Naive B cell (primary cell): ENCODE data around the gene CENPF. TPM values are rescaled to one million over a fixed set of nuclear protein-coding genes. Genes with fewer than 3 reads are reported as not detected.
A peak's percentile ranks its signal among the peaks of the same experiment; 100 is the strongest.
"Not testable (repeated sequence)": the region's sequence is repeated elsewhere in the genome, so short reads cannot be mapped to it uniquely, and the experiment has no call there.

Source experiments
- ATAC-seq, 2 donors: fragments of 150-1000 bp; cut with Tn5 transposase; 2 replicates each; pipeline ENCODE4 v1.10.0; 2021; ENCODE audit warnings: low read depth in 2 of 2, mild to moderate bottlenecking in 2 of 2, moderate library complexity in 2 of 2
- DNase-seq: peaks from one replicate; pipeline ENCODE4 v3.0.0; 2022
- H3K27ac Mint-ChIP-seq, 6 donors: one replicate each; pipeline ENCODE4 v1.8.0; 2020 to 2022; ENCODE audit warnings: mild to moderate bottlenecking in 6 of 6, mixed read lengths in 6 of 6, moderate library complexity in 5 of 6, inconsistent platforms in 2 of 6
- H3K27me3 Mint-ChIP-seq, 3 donors: one replicate each; pipeline ENCODE4 v1.8.0; 2021 to 2022; ENCODE audit warnings: mixed read lengths in 3 of 3, mild to moderate bottlenecking in 1 of 3
- H3K36me3 Mint-ChIP-seq, 2 donors: one replicate each; pipeline ENCODE4 v1.8.0; 2020 to 2022; ENCODE audit warnings: mixed read lengths in 2 of 2, inconsistent platforms in 1 of 2, mild to moderate bottlenecking in 1 of 2
- H3K4me1 Mint-ChIP-seq, 3 donors: one replicate each; pipeline ENCODE4 v1.8.0; 2020 to 2022; ENCODE audit warnings: mixed read lengths in 3 of 3, inconsistent platforms in 1 of 3, mild to moderate bottlenecking in 1 of 3, moderate library complexity in 1 of 3
- H3K4me3 Mint-ChIP-seq, 8 donors: one replicate each; pipeline ENCODE4 v1.8.0; 2020 to 2022; ENCODE audit warnings: mild to moderate bottlenecking in 8 of 8, mixed read lengths in 8 of 8, moderate library complexity in 8 of 8, inconsistent platforms in 2 of 8
- H3K9me3 Mint-ChIP-seq, 7 donors: one replicate each; pipeline ENCODE4 v1.8.0; 2020 to 2022; ENCODE audit warnings: mixed read lengths in 7 of 7, mild to moderate bottlenecking in 5 of 7, inconsistent platforms in 2 of 7, moderate library complexity in 1 of 7
- polyA plus RNA-seq, 6 donors: library from polyadenylated mRNA; unstranded; fragments of 300-500 nt; fragmentation: Illumina TruSeq; gene quantifications; one replicate each; pipeline ENCODE4 v1.2.3, GENCODE V29; 2021; ENCODE audit warnings: low read depth in 6 of 6

The CENPF gene
- polyA plus RNA-seq, 6 donors from 2014 or later = 0.18 to 0.64 (median 0.38) TPM; not detected in 2

DNA sequence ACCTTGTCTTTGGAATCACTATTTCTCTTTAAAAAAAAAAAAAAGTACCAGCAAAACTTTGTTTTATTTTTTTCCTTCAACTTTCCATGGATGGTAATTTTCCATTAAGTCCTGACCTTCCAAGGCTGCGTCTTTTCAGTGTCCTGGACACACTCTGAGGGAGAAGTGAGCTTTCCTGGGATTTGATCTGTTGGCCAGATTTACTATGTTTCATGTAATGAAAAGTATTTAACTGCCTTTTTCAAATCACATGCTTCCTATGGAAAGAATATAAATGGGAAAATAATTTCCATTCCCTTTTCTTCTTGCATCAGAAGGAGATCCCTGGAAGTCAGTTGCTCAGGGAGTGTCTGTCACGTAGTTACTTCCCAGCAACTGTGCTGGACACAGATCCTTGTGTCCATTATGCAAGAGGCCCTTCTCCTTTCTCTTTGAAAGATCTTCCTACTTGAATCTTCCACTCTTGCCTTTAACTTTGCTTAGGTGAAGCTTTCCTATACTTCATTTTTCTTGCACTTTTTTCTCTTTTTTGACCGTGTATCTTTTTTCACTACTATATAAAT lies 59.3 kb downstream of the CENPF start:
- Mint-ChIP-seq H3K9me3 (no peaks in the 10 kb centered on the region), H3K4me1 (no peaks in the 10 kb centered on the region), H3K36me3 (no peaks in the 10 kb centered on the region), H3K4me3 (no peak overlapping the region), H3K27ac (no peak overlapping the region), H3K27me3 (no peaks in the 10 kb centered on the region)
- DNase-seq = no peak
- ATAC-seq = no peak

DNA sequence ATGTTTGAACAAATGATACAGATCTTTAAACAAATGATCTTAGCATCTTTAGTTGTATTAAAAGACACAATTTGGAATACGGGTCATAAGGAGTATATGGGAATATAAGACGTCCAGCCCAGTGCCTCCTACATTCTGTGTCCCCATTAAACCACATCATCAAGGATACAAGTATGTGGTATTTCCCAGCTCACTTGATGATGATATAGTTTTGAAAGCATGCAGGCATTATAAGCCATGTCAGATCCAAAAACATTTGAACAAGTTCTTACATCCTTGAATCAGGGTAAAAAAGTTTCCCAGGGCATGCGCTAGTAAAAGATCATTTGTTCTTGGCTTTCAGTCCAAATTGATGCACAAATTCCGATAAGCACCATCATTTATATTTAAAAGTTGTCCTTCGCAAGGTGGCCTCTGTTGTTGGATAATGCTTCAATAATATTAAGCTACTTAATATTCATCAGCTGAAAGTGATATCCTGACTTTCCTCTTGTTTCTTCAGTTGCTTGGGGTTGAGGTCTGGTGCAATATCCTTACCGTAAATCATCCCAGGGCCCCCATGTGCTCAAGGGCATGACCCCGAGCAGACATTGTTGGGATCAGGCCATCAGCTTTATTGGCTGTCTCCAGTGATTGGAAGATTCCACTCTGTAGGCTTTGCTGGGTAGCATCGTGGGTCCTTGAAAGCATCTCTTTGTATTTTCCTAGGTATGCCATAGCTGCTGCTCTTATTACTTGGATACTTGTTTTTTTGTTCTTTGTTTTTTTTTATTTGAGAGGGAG lies 61.8 kb downstream of the CENPF start:
- Mint-ChIP-seq H3K4me1 (no peaks in the 10 kb centered on the region), H3K27me3 (no peaks in the 10 kb centered on the region), H3K9me3 (no peaks in the 10 kb centered on the region), H3K27ac (no peak overlapping the region), H3K4me3 (no peak overlapping the region), H3K36me3 (no peaks in the 10 kb centered on the region)
- ATAC-seq = no peak
- DNase-seq = no peak

- Mint-ChIP-seq H3K36me3 (no peaks in the 10 kb centered on the region), H3K27ac (peak overlapping the region in 1 of 6 donors; percentile 49), H3K4me3 (no peak overlapping the region), H3K27me3 (no peaks in the 10 kb centered on the region), H3K9me3 (no peaks in the 10 kb centered on the region), H3K4me1 (no peaks in the 10 kb centered on the region)
- ATAC-seq = no peak
- no peak for DNase-seq
These were observed 62.7 kb downstream of the CENPF start for GRCh38 chr1:214665606-214666110.

DNA sequence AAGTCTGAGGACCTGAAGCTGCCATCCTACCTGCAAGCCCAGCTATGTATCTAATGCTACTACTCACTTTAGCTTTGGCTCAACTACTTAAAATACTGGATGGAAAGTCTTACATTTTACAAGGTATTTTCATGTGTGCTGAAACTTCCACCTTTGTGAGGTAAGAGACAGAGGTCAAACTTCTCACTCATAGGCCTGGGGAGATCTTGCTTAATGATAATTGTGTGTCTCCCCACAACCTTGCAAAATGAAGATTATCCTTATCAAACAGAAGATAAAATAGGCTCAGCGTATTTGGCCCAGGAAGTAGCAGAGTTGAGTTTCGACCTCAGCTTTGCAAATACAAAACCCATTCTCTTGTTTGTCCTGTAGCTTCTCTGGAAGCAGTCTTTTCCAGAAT lies 63.7 kb downstream of the CENPF start:
- Mint-ChIP-seq H3K36me3 (no peaks in the 10 kb centered on the region), H3K27me3 (no peaks in the 10 kb centered on the region), H3K9me3 (no peaks in the 10 kb centered on the region), H3K4me1 (no peaks in the 10 kb centered on the region), H3K27ac (no peak overlapping the region), H3K4me3 (no peak overlapping the region)
- no peak for ATAC-seq
- no peak for DNase-seq

DNA sequence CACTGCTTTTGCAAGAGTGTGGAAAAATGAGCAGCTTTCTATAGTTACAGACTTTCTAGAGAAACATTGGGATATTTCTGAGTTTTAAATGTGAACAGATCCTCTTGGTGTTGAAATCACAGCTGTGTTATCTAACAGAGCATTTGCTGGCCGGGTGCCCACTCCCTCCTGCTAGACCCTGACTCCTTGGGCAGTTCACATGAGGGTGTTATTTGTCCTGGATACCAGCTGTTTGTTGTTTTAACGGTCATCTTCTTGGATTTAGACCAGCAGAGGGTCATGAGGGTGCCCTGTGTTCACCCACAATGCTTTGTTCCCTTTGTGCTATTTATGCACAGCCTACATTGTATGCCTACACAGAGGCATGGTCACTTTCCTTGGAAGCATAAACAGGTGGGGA lies 67.1 kb downstream of the CENPF start:
- peak overlapping the region in 1 of 8 donors; percentile 18 for H3K4me3 Mint-ChIP-seq
- no peaks in the 10 kb centered on the region for H3K4me1 Mint-ChIP-seq
- H3K36me3 Mint-ChIP-seq = no peaks in the 10 kb centered on the region
- H3K27ac Mint-ChIP-seq = no peak overlapping the region
- no peaks in the 10 kb centered on the region for H3K27me3 Mint-ChIP-seq
- ATAC-seq = no peak
- no peak for DNase-seq
- peaks cover 0 to 9% (median 3%) of the 10 kb centered on the region in 7 donors for H3K9me3 Mint-ChIP-seq

- not testable (repeated sequence) for H3K27me3 Mint-ChIP-seq, H3K4me3 Mint-ChIP-seq, H3K4me1 Mint-ChIP-seq, ATAC-seq, H3K9me3 Mint-ChIP-seq, H3K36me3 Mint-ChIP-seq, H3K27ac Mint-ChIP-seq, DNase-seq
These were observed 70.0 kb downstream of the CENPF start for GRCh38 chr1:214673029-214673428.

- DNase-seq (no peak), ATAC-seq (no peak)
- Mint-ChIP-seq H3K9me3 (peaks cover 0 to 9% (median 3%) of the 10 kb centered on the region in 7 donors), H3K27ac (no peak overlapping the region), H3K4me3 (no peak overlapping the region), H3K4me1 (no peaks in the 10 kb centered on the region), H3K36me3 (no peaks in the 10 kb centered on the region), H3K27me3 (no peaks in the 10 kb centered on the region)
These were observed 70.6 kb downstream of the CENPF start for GRCh38 chr1:214673576-214673975.

DNA sequence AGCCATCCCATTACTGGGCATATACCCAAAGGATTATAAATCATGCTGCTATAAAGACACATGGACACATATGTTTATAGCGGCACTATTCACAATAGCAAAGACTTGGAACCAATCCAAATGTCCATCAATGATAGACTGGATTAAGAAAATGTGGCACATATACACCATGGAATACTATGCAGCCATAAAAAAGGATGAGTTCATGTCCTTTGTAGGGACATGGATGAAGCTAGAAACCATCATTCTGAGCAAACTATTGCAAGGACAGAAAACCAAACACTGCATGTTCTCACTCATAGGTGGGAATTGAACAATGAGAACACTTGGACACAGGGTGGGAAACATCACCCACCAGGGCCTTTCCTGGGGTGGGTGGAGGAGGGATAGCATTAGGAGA lies 72.5 kb downstream of the CENPF start:
- not testable (repeated sequence) for H3K4me3 Mint-ChIP-seq, H3K4me1 Mint-ChIP-seq, H3K36me3 Mint-ChIP-seq, H3K9me3 Mint-ChIP-seq, ATAC-seq, H3K27ac Mint-ChIP-seq, H3K27me3 Mint-ChIP-seq, DNase-seq

DNA sequence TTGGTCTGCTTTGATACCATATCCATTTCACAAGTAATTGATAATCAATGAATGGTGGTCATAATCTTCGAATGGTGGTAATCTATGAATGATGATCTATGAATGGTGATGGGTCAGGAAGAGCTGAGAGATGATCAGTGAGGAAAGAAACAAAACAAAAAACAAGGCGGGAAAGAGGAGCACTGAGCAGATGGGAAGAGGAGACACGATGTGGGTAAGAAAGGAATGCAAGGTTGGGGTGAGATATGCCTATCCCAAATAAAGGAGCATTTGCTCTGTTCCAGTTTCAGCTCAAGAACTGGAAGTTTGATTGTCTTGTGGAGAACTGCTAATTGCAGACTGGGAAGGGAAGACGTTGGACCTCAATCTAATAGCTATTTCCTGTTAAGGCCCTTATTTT lies 73.8 kb downstream of the CENPF start:
- no peak for ATAC-seq
- no peak overlapping the region for H3K4me3 Mint-ChIP-seq
- peaks cover 0 to 8% (median 4%) of the 10 kb centered on the region in 3 donors for H3K27me3 Mint-ChIP-seq
- no peaks in the 10 kb centered on the region for H3K36me3 Mint-ChIP-seq
- H3K27ac Mint-ChIP-seq = no peak overlapping the region
- no peaks in the 10 kb centered on the region for H3K4me1 Mint-ChIP-seq
- no peak for DNase-seq
- peaks cover 0 to 9% (median 3%) of the 10 kb centered on the region in 7 donors for H3K9me3 Mint-ChIP-seq

DNA sequence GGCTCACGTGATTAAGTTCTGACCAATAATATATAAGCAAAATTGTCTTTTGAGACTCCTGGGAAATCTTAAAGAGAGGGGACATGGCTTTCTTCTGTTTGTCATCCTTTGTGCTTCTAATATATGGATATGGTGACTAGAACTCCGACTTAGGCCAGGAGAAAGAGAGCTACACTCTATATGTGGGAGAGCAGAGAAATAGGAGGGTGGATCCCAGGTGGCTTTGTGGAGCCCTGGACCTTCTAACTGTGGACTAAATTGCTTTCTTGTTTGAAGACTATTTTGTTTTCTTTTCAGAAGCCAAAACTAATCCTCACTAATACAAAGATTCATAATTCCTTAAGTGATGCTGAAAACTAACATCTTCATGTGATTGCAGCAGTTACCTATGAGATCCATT lies 75.0 kb downstream of the CENPF start:
- no peaks in the 10 kb centered on the region for H3K36me3 Mint-ChIP-seq
- no peaks in the 10 kb centered on the region for H3K4me1 Mint-ChIP-seq
- no peak for ATAC-seq
- no peak overlapping the region for H3K27ac Mint-ChIP-seq
- peaks cover 0 to 9% (median 3%) of the 10 kb centered on the region in 7 donors for H3K9me3 Mint-ChIP-seq
- no peak for DNase-seq
- no peak overlapping the region for H3K4me3 Mint-ChIP-seq
- H3K27me3 Mint-ChIP-seq = peaks cover 0 to 8% (median 4%) of the 10 kb centered on the region in 3 donors

DNA sequence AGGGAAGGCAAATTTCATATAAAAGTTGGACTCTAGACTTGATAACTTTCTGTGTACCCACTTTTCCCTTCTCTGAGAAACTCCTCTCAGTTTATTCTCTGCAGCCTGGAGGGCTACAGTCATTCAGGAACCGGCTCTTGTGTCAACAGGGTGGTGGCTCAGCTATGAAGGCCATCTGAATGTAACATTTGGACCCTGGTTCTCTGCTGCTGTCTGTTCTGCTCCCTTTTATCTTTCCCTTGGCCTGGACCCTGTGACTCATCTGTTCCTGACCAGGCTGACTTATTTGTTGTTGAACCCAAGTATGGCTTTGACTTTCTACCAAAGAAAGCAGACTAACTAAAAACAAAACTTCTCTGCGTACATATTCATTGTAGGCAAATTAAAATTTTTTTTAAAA lies 75.4 kb downstream of the CENPF start:
- H3K27me3 Mint-ChIP-seq = peaks cover 0 to 8% (median 4%) of the 10 kb centered on the region in 3 donors
- no peak for ATAC-seq
- H3K4me3 Mint-ChIP-seq = no peak overlapping the region
- H3K27ac Mint-ChIP-seq = no peak overlapping the region
- H3K4me1 Mint-ChIP-seq = no peaks in the 10 kb centered on the region
- peaks cover 0 to 9% (median 3%) of the 10 kb centered on the region in 7 donors for H3K9me3 Mint-ChIP-seq
- no peak for DNase-seq
- H3K36me3 Mint-ChIP-seq = no peaks in the 10 kb centered on the region

DNA sequence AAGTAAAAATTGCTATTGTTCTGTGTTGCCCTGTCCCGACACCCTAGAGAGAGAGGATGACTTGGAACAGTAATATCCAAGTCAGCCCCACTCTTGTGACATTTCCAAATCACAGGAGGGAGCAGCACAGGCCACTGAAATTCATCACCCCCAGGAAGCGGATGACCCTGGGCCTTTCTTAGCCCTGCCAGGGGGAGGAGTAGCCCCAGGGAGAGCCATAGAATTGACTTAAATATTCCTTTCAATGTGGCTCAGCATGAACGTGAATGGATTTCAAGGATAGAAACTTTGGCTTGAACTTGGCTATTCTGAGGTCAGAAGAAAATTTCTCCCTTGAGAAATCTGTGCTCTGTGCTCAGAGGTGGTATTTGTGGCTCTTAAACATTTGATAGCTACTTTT lies 80.6 kb downstream of the CENPF start:
- Mint-ChIP-seq H3K36me3 (no peaks in the 10 kb centered on the region), H3K27me3 (peaks cover 0 to 8% (median 4%) of the 10 kb centered on the region in 3 donors), H3K9me3 (peaks cover 0 to 4% (median 0%) of the 10 kb centered on the region in 7 donors)

GRCh38 chr1:214685906-214686305 lies 82.9 kb downstream of the CENPF start:
- Mint-ChIP-seq H3K4me3 (no peak overlapping the region), H3K27ac (no peak overlapping the region), H3K36me3 (no peaks in the 10 kb centered on the region), H3K9me3 (peaks cover 0 to 2% (median 0%) of the 10 kb centered on the region in 7 donors), H3K27me3 (peaks cover 0 to 3% (median 0%) of the 10 kb centered on the region in 3 donors), H3K4me1 (no peaks in the 10 kb centered on the region)
- ATAC-seq (no peak), DNase-seq (no peak)

More for the DNA sequence above, 80.6 kb downstream of the CENPF start:
- Mint-ChIP-seq H3K27ac (no peak overlapping the region), H3K4me1 (no peaks in the 10 kb centered on the region), H3K4me3 (no peak overlapping the region)
- no peak for ATAC-seq
- DNase-seq = no peak

- Mint-ChIP-seq H3K4me3 (no peak overlapping the region), H3K9me3 (peaks cover 0 to 2% (median 0%) of the 10 kb centered on the region in 7 donors), H3K36me3 (no peaks in the 10 kb centered on the region), H3K27ac (no peak overlapping the region), H3K27me3 (no peaks in the 10 kb centered on the region), H3K4me1 (no peaks in the 10 kb centered on the region)
- ATAC-seq (no peak), DNase-seq (no peak)
These were observed 83.5 kb downstream of the CENPF start for GRCh38 chr1:214686497-214686896.
